Measurements from ENCODE around the gene VTI1A.

Gene VTI1A

DNA sequence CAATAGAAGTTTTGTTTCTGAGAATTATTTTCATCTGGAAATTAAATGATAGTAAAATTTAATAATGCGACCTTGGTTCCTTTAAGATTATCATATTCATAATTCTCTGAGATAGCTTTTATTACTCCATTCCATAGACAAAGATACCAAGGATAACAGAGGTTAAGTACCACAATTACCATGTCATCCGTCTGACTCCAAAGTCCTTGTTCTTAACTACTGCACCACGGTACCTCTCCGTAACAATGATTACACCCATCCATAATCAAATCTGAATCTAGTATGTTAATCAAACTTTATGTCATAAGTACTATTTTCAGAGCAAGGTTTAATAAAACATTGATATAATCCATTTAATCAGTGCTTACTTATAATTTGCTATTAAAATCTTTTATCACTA is 8.7 kb upstream of the VTI1A start:
- Histone ChIP-seq H2AFZ (ENCODE audit: low read length) (no peak overlapping the region), H3K9me2 (replicated peaks; ENCODE audit: low read depth, low read length) (no peaks in the 10 kb centered on the region), H3K4me2 (ENCODE audit: low read depth, low read length, poor library complexity, severe bottlenecking) (no peak overlapping the region), H3K9me3 (ENCODE audit: insufficient read depth, low read depth, low read length) (no peaks in the 10 kb centered on the region), H3K4me1 (ENCODE audit: insufficient read depth, low read length, poor library complexity, severe bottlenecking) (peaks cover 10% of the 10 kb centered on the region), H3K27me3 (ENCODE audit: insufficient read depth, low read length, poor library complexity, severe bottlenecking) (no peaks in the 10 kb centered on the region), H3K9ac (ENCODE audit: low read depth, low read length, poor library complexity, severe bottlenecking) (no peak overlapping the region), H3K79me2 (ENCODE audit: insufficient read depth, low read length) (no peaks in the 10 kb centered on the region), H3F3A (ENCODE audit: low read depth) (no peaks in the 10 kb centered on the region), H3K36me3 (ENCODE audit: insufficient read depth, low read length) (peaks cover 19% of the 10 kb centered on the region; the same call in 1 of the 2 replicates), H4K20me1 (ENCODE audit: insufficient read depth, low read length, poor library complexity, severe bottlenecking) (peaks cover 1% of the 10 kb centered on the region), H3K4me3 (ENCODE audit: low read length, poor library complexity, severe bottlenecking) (no peak overlapping the region)
- TF ChIP-seq, protein P1, sequence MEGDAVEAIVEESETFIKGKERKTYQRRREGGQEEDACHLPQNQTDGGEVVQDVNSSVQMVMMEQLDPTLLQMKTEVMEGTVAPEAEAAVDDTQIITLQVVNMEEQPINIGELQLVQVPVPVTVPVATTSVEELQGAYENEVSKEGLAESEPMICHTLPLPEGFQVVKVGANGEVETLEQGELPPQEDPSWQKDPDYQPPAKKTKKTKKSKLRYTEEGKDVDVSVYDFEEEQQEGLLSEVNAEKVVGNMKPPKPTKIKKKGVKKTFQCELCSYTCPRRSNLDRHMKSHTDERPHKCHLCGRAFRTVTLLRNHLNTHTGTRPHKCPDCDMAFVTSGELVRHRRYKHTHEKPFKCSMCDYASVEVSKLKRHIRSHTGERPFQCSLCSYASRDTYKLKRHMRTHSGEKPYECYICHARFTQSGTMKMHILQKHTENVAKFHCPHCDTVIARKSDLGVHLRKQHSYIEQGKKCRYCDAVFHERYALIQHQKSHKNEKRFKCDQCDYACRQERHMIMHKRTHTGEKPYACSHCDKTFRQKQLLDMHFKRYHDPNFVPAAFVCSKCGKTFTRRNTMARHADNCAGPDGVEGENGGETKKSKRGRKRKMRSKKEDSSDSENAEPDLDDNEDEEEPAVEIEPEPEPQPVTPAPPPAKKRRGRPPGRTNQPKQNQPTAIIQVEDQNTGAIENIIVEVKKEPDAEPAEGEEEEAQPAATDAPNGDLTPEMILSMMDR (conservative IDR thresholded peaks at IDR 0.05; ENCODE audit: low read length): no peak
- TF ChIP-seq EZH2phosphoT487 (IDR thresholded peaks at IDR 0.05; ENCODE audit: borderline replicate concordance): no peak

DNA sequence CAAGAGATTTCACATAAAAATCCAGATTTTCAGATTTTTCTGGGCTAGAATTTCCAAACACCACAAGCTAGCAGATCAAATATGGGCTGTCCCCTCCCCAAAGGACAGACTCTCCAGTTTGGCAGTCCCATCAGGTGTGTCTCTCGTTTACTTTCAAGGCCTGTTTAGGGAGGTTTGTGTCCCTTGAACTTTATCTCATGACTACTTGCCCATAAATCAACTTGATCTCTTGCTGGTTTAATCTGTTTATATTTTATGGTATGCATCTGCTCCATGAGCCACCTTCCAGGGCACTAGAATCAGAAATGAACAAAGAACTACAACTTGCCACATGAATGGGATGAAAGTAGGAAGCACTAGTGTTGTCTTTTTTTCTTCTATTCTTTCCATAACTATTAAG is 5.5 kb upstream of the VTI1A start:
- Histone ChIP-seq H3K27me3 (ENCODE audit: insufficient read depth, low read length, poor library complexity, severe bottlenecking) (no peaks in the 10 kb centered on the region), H3K4me2 (ENCODE audit: low read depth, low read length, poor library complexity, severe bottlenecking) (peak overlapping the region; percentile 34), H3K4me1 (ENCODE audit: insufficient read depth, low read length, poor library complexity, severe bottlenecking) (peaks cover 31% of the 10 kb centered on the region), H3K36me3 (ENCODE audit: insufficient read depth, low read length) (peaks cover 13% of the 10 kb centered on the region; the same call in 1 of the 2 replicates), H3K9me3 (ENCODE audit: insufficient read depth, low read depth, low read length) (no peaks in the 10 kb centered on the region), H3K9me2 (replicated peaks; ENCODE audit: low read depth, low read length) (no peaks in the 10 kb centered on the region), H4K20me1 (ENCODE audit: insufficient read depth, low read length, poor library complexity, severe bottlenecking) (peaks cover 10% of the 10 kb centered on the region), H3K4me3 (ENCODE audit: low read length, poor library complexity, severe bottlenecking) (no peak overlapping the region), H3F3A (ENCODE audit: low read depth) (no peaks in the 10 kb centered on the region), H3K9ac (ENCODE audit: low read depth, low read length, poor library complexity, severe bottlenecking) (no peak overlapping the region), H2AFZ (ENCODE audit: low read length) (no peak overlapping the region), H3K79me2 (ENCODE audit: insufficient read depth, low read length) (peaks cover 28% of the 10 kb centered on the region)
- TF ChIP-seq, protein P1 (conservative IDR thresholded peaks at IDR 0.05; ENCODE audit: low read length): no peak
- no peak for TF ChIP-seq EZH2phosphoT487 (IDR thresholded peaks at IDR 0.05; ENCODE audit: borderline replicate concordance)

DNA sequence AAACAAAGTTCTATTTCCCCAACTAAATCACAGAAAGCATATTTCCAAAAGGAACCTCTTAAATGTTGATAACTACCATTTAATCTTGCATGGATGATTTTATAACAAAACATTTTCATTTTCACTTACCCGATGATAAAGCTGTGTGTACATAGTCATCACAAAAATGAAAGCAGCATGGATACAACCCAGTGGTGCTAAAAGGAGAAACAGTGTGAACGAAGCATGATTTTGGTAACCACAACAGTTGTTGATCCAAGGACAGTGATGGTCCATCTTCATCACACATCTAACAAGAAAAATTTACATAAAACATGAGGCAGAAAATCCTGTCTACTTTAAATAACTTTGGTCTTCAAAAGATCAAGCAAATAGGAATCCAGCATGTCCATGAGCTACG is 5.0 kb upstream of the VTI1A start:
- no peaks in the 10 kb centered on the region for H3F3A ChIP-seq (ENCODE audit: low read depth)
- no peaks in the 10 kb centered on the region for H3K9me2 ChIP-seq (replicated peaks; ENCODE audit: low read depth, low read length)
- no peak overlapping the region for H3K9ac ChIP-seq (ENCODE audit: low read depth, low read length, poor library complexity, severe bottlenecking)
- H3K36me3 ChIP-seq (ENCODE audit: insufficient read depth, low read length): peaks cover 13% of the 10 kb centered on the region; the same call in 1 of the 2 replicates
- peak overlapping the region; percentile 34 for H3K4me2 ChIP-seq (ENCODE audit: low read depth, low read length, poor library complexity, severe bottlenecking)
- peaks cover 31% of the 10 kb centered on the region for H3K79me2 ChIP-seq (ENCODE audit: insufficient read depth, low read length)
- H2AFZ ChIP-seq (ENCODE audit: low read length): no peak overlapping the region
- no peaks in the 10 kb centered on the region for H3K27me3 ChIP-seq (ENCODE audit: insufficient read depth, low read length, poor library complexity, severe bottlenecking)
- H3K4me3 ChIP-seq (ENCODE audit: low read length, poor library complexity, severe bottlenecking): no peak overlapping the region
- no peak for TF ChIP-seq EZH2phosphoT487 (IDR thresholded peaks at IDR 0.05; ENCODE audit: borderline replicate concordance)
- TF ChIP-seq, protein P1 (conservative IDR thresholded peaks at IDR 0.05; ENCODE audit: low read length): no peak
- H3K9me3 ChIP-seq (ENCODE audit: insufficient read depth, low read depth, low read length): no peaks in the 10 kb centered on the region
- peaks cover 10% of the 10 kb centered on the region for H4K20me1 ChIP-seq (ENCODE audit: insufficient read depth, low read length, poor library complexity, severe bottlenecking)
- peaks cover 31% of the 10 kb centered on the region for H3K4me1 ChIP-seq (ENCODE audit: insufficient read depth, low read length, poor library complexity, severe bottlenecking)

Measured in Loucy (cell line).